GM19455 (cell line): ENCODE measurements around the gene NFIL3.
"Not testable (repeated sequence)": the region's sequence is repeated elsewhere in the genome, so short reads cannot be mapped to it uniquely, and the experiment has no call there.

ENCODE experiments used
- ATAC-seq: cut with Tn5 transposase; IDR thresholded peaks from one replicate; pipeline ENCODE4 v1.9.1; 2021; ENCODE audit not compliant: unreplicated experiment

NFIL3 gene

GRCh38 chr9:91398926-91399325, 24.7 kb downstream of the NFIL3 start:
- no peak for ATAC-seq

GRCh38 chr9:91395553-91396471, 27.8 kb downstream of the NFIL3 start:
- no peak for ATAC-seq

- ATAC-seq = no peak
Observed at GRCh38 chr9:91395106-91395552, 28.5 kb downstream of the NFIL3 start.

- no peak for ATAC-seq
Observed at GRCh38 chr9:91393826-91394225, 29.8 kb downstream of the NFIL3 start.

- ATAC-seq = no peak
Observed at GRCh38 chr9:91392435-91392834, 31.2 kb downstream of the NFIL3 start.

- ATAC-seq = no peak
Observed at GRCh38 chr9:91391818-91392217, 31.8 kb downstream of the NFIL3 start.

GRCh38 chr9:91391412-91391811, 32.2 kb downstream of the NFIL3 start:
- ATAC-seq = no peak

- not testable (repeated sequence) for ATAC-seq
Observed at GRCh38 chr9:91389686-91390085, 33.9 kb downstream of the NFIL3 start.

GRCh38 chr9:91386765-91387164, 36.9 kb downstream of the NFIL3 start:
- ATAC-seq = no peak

GRCh38 chr9:91384954-91385353, 38.7 kb downstream of the NFIL3 start:
- ATAC-seq = no peak

- ATAC-seq = no peak
Observed at GRCh38 chr9:91383577-91383976, 40.1 kb downstream of the NFIL3 start.

GRCh38 chr9:91382298-91382697, 41.3 kb downstream of the NFIL3 start:
- ATAC-seq = no peak

- no peak for ATAC-seq
Observed at GRCh38 chr9:91379426-91379825, 44.2 kb downstream of the NFIL3 start.

- ATAC-seq = no peak
Observed at GRCh38 chr9:91378695-91379127, 44.9 kb downstream of the NFIL3 start.

GRCh38 chr9:91378054-91378453, 45.6 kb downstream of the NFIL3 start:
- ATAC-seq = not testable (repeated sequence)

- no peak for ATAC-seq
Observed at GRCh38 chr9:91376239-91376638, 47.4 kb downstream of the NFIL3 start.

GRCh38 chr9:91374939-91375338, 48.7 kb downstream of the NFIL3 start:
- no peak for ATAC-seq

GRCh38 chr9:91371894-91372293, 51.7 kb downstream of the NFIL3 start:
- no peak for ATAC-seq

- not testable (repeated sequence) for ATAC-seq
Observed at GRCh38 chr9:91370006-91370405, 53.6 kb downstream of the NFIL3 start.

- ATAC-seq = no peak
Observed at GRCh38 chr9:91364702-91365101, 58.9 kb downstream of the NFIL3 start.

- no peak for ATAC-seq
Observed at GRCh38 chr9:91364005-91364404, 59.6 kb downstream of the NFIL3 start.

GRCh38 chr9:91362051-91362611, 61.5 kb downstream of the NFIL3 start:
- ATAC-seq = peak; percentile 18
